Activated naive CD4-positive, alpha-beta T cell (primary cell): ENCODE results near the gene ZFYVE26.

ENCODE experiments used
- DNase-seq, 4 experiments: peaks; one replicate each; lab custom pipeline; 2025; lab: John Stamatoyannopoulos, UW

The ZFYVE26 gene

GRCh38 chr14:67815573-67816225, 691 bp downstream of the ZFYVE26 start:
- no peak for DNase-seq

GRCh38 chr14:67814821-67815220, 1.6 kb downstream of the ZFYVE26 start:
- DNase-seq = no peak

- no peak for DNase-seq
These were observed 10.1 kb downstream of the ZFYVE26 start for GRCh38 chr14:67806246-67806645.

- DNase-seq = no peak
These were observed 15.6 kb downstream of the ZFYVE26 start for GRCh38 chr14:67800743-67801142.

- no peak for DNase-seq
These were observed 17.7 kb downstream of the ZFYVE26 start for GRCh38 chr14:67798731-67799130.

- no peak for DNase-seq
These were observed 28.7 kb downstream of the ZFYVE26 start for GRCh38 chr14:67787673-67788072.

GRCh38 chr14:67785270-67786109, 30.9 kb downstream of the ZFYVE26 start:
- DNase-seq = no peak

- DNase-seq = no peak
These were observed 32.1 kb downstream of the ZFYVE26 start for GRCh38 chr14:67784244-67784823.

- DNase-seq = no peak
These were observed 34.3 kb downstream of the ZFYVE26 start for GRCh38 chr14:67782090-67782489.

- no peak for DNase-seq
These were observed 37.6 kb downstream of the ZFYVE26 start for GRCh38 chr14:67778792-67779191.

- DNase-seq = no peak
These were observed 39.6 kb downstream of the ZFYVE26 start for GRCh38 chr14:67776653-67777322.

GRCh38 chr14:67773844-67774377, 42.5 kb downstream of the ZFYVE26 start:
- DNase-seq = no peak

- DNase-seq = no peak
These were observed 48.2 kb downstream of the ZFYVE26 start for GRCh38 chr14:67768219-67768618.

- DNase-seq = no peak
These were observed 50.2 kb downstream of the ZFYVE26 start for GRCh38 chr14:67766035-67766680.

GRCh38 chr14:67765192-67765834, 51.1 kb downstream of the ZFYVE26 start:
- DNase-seq = no peak

- no peak for DNase-seq
These were observed 51.9 kb downstream of the ZFYVE26 start for GRCh38 chr14:67764496-67764895.

- DNase-seq = no peak
These were observed 53.1 kb downstream of the ZFYVE26 start for GRCh38 chr14:67763158-67763822.

GRCh38 chr14:67762051-67762450, 54.3 kb downstream of the ZFYVE26 start:
- no peak for DNase-seq

- DNase-seq = no peak
These were observed 56.5 kb downstream of the ZFYVE26 start for GRCh38 chr14:67759916-67760315.

- DNase-seq = no peak
These were observed 59.2 kb downstream of the ZFYVE26 start for GRCh38 chr14:67757175-67757574.

GRCh38 chr14:67756496-67756895, 59.9 kb downstream of the ZFYVE26 start:
- no peak for DNase-seq
